Activated naive CD8-positive, alpha-beta T cell treated with anti-CD3 and anti-CD28 coated beads, Interleukin-2, amount 50 U/mL, for 24 hours (primary cell): Measurements from ENCODE around the gene CNN3.
"Not testable (repeated sequence)": the region's sequence is repeated elsewhere in the genome, so short reads cannot be mapped to it uniquely, and the experiment has no call there.

Source experiments
- ATAC-seq: fragments of 150-1000 bp; cut with Tn5 transposase; one replicate; pipeline ENCODE4 v1.10.0; 2021
- DNase-seq: peaks from one replicate; pipeline ENCODE4 v3.0.0; 2021
- H3K27ac Mint-ChIP-seq: one replicate; pipeline ENCODE4 v1.8.0; 2021; ENCODE audit warnings: mild to moderate bottlenecking, mixed read lengths
- H3K27me3 Mint-ChIP-seq: one replicate; pipeline ENCODE4 v1.8.0; 2021; ENCODE audit warnings: mixed read lengths
- H3K36me3 Mint-ChIP-seq: one replicate; pipeline ENCODE4 v1.8.0; 2021; ENCODE audit warnings: low read depth, mixed read lengths
- H3K4me1 Mint-ChIP-seq: one replicate; pipeline ENCODE4 v1.8.0; 2021; ENCODE audit warnings: mixed read lengths
- H3K4me3 Mint-ChIP-seq: one replicate; pipeline ENCODE4 v1.8.0; 2021; ENCODE audit warnings: mild to moderate bottlenecking, moderate library complexity, mixed read lengths
- H3K9me3 Mint-ChIP-seq: one replicate; pipeline ENCODE4 v1.8.0; 2021; ENCODE audit warnings: mixed read lengths

The CNN3 gene

GRCh38 chr1:94954263-94955220 lies 27.6 kb upstream of the CNN3 start:
- DNase-seq (no peak), ATAC-seq (no peak)
- Mint-ChIP-seq H3K4me3 (no peak overlapping the region), H3K27me3 (no peaks in the 10 kb centered on the region), H3K9me3 (no peaks in the 10 kb centered on the region), H3K4me1 (no peaks in the 10 kb centered on the region), H3K27ac (no peak overlapping the region), H3K36me3 (no peaks in the 10 kb centered on the region)

- Mint-ChIP-seq H3K4me1 (no peaks in the 10 kb centered on the region), H3K36me3 (no peaks in the 10 kb centered on the region), H3K9me3 (no peaks in the 10 kb centered on the region), H3K27ac (no peak overlapping the region), H3K27me3 (no peaks in the 10 kb centered on the region), H3K4me3 (no peak overlapping the region)
- DNase-seq: no peak
- no peak for ATAC-seq
Measured at GRCh38 chr1:94953746-94954145, 26.8 kb upstream of the CNN3 start.

- H3K4me3 Mint-ChIP-seq: no peak overlapping the region
- no peaks in the 10 kb centered on the region for H3K36me3 Mint-ChIP-seq
- no peaks in the 10 kb centered on the region for H3K9me3 Mint-ChIP-seq
- no peak overlapping the region for H3K27ac Mint-ChIP-seq
- DNase-seq (no peak), ATAC-seq (no peak)
- H3K27me3 Mint-ChIP-seq: no peaks in the 10 kb centered on the region
- H3K4me1 Mint-ChIP-seq: no peaks in the 10 kb centered on the region
Measured at GRCh38 chr1:94953107-94953506, 26.2 kb upstream of the CNN3 start.

GRCh38 chr1:94952539-94952938 lies 25.6 kb upstream of the CNN3 start:
- DNase-seq (no peak), ATAC-seq (no peak)
- H3K4me3 Mint-ChIP-seq: no peak overlapping the region
- H3K27ac Mint-ChIP-seq: no peak overlapping the region
- H3K27me3 Mint-ChIP-seq: no peaks in the 10 kb centered on the region
- no peaks in the 10 kb centered on the region for H3K4me1 Mint-ChIP-seq
- no peaks in the 10 kb centered on the region for H3K9me3 Mint-ChIP-seq
- no peaks in the 10 kb centered on the region for H3K36me3 Mint-ChIP-seq

- DNase-seq (no peak), ATAC-seq (no peak)
- H3K4me3 Mint-ChIP-seq: no peak overlapping the region
- no peaks in the 10 kb centered on the region for H3K27me3 Mint-ChIP-seq
- H3K9me3 Mint-ChIP-seq: no peaks in the 10 kb centered on the region
- no peaks in the 10 kb centered on the region for H3K36me3 Mint-ChIP-seq
- no peaks in the 10 kb centered on the region for H3K4me1 Mint-ChIP-seq
- H3K27ac Mint-ChIP-seq: no peak overlapping the region
Measured at GRCh38 chr1:94951509-94952208, 24.7 kb upstream of the CNN3 start.

- Mint-ChIP-seq H3K27me3 (no peaks in the 10 kb centered on the region), H3K36me3 (no peaks in the 10 kb centered on the region), H3K4me3 (no peak overlapping the region)
Measured at GRCh38 chr1:94951046-94951445, 24.1 kb upstream of the CNN3 start.

GRCh38 chr1:94949681-94950661 lies 23.1 kb upstream of the CNN3 start:
- Mint-ChIP-seq H3K9me3 (no peaks in the 10 kb centered on the region), H3K4me3 (no peak overlapping the region), H3K4me1 (no peaks in the 10 kb centered on the region), H3K27me3 (no peaks in the 10 kb centered on the region), H3K36me3 (no peaks in the 10 kb centered on the region), H3K27ac (no peak overlapping the region)
- no peak for ATAC-seq
- no peak for DNase-seq

More at GRCh38 chr1:94951046-94951445, 24.1 kb upstream of the CNN3 start:
- H3K4me1 Mint-ChIP-seq: no peaks in the 10 kb centered on the region
- H3K27ac Mint-ChIP-seq: no peak overlapping the region
- no peaks in the 10 kb centered on the region for H3K9me3 Mint-ChIP-seq
- DNase-seq (no peak), ATAC-seq (no peak)

GRCh38 chr1:94947437-94947836 lies 20.5 kb upstream of the CNN3 start:
- H3K9me3 Mint-ChIP-seq: no peaks in the 10 kb centered on the region
- DNase-seq (no peak), ATAC-seq (no peak)
- H3K27ac Mint-ChIP-seq: no peak overlapping the region
- no peak overlapping the region for H3K4me3 Mint-ChIP-seq
- H3K36me3 Mint-ChIP-seq: no peaks in the 10 kb centered on the region
- H3K27me3 Mint-ChIP-seq: peaks cover 5% of the 10 kb centered on the region
- no peaks in the 10 kb centered on the region for H3K4me1 Mint-ChIP-seq

- Mint-ChIP-seq H3K36me3 (no peaks in the 10 kb centered on the region), H3K4me3 (no peak overlapping the region)
Measured at GRCh38 chr1:94946886-94947285, 20.0 kb upstream of the CNN3 start.

GRCh38 chr1:94942171-94943128 lies 15.5 kb upstream of the CNN3 start:
- no peaks in the 10 kb centered on the region for H3K9me3 Mint-ChIP-seq
- H3K27ac Mint-ChIP-seq: no peak overlapping the region
- H3K36me3 Mint-ChIP-seq: no peaks in the 10 kb centered on the region
- no peak overlapping the region for H3K4me3 Mint-ChIP-seq
- H3K27me3 Mint-ChIP-seq: peaks cover 5% of the 10 kb centered on the region
- DNase-seq (no peak), ATAC-seq (no peak)
- H3K4me1 Mint-ChIP-seq: no peaks in the 10 kb centered on the region

More at GRCh38 chr1:94946886-94947285, 20.0 kb upstream of the CNN3 start:
- H3K27ac Mint-ChIP-seq: no peak overlapping the region
- DNase-seq: no peak
- no peak for ATAC-seq
- no peaks in the 10 kb centered on the region for H3K4me1 Mint-ChIP-seq
- H3K27me3 Mint-ChIP-seq: peaks cover 5% of the 10 kb centered on the region
- H3K9me3 Mint-ChIP-seq: no peaks in the 10 kb centered on the region

GRCh38 chr1:94941480-94941879 lies 14.6 kb upstream of the CNN3 start:
- H3K4me1 Mint-ChIP-seq, H3K9me3 Mint-ChIP-seq, H3K4me3 Mint-ChIP-seq, DNase-seq, H3K27ac Mint-ChIP-seq, H3K27me3 Mint-ChIP-seq, ATAC-seq, H3K36me3 Mint-ChIP-seq: not testable (repeated sequence)

- H3K27ac Mint-ChIP-seq: no peak overlapping the region
- no peaks in the 10 kb centered on the region for H3K9me3 Mint-ChIP-seq
- ATAC-seq: no peak
Measured at GRCh38 chr1:94940738-94941137, 13.8 kb upstream of the CNN3 start.

GRCh38 chr1:94937820-94938219 lies 10.9 kb upstream of the CNN3 start:
- Mint-ChIP-seq H3K4me3 (no peak overlapping the region), H3K9me3 (no peaks in the 10 kb centered on the region), H3K27ac (no peak overlapping the region), H3K36me3 (no peaks in the 10 kb centered on the region), H3K4me1 (no peaks in the 10 kb centered on the region), H3K27me3 (peaks cover 1% of the 10 kb centered on the region)
- ATAC-seq (no peak), DNase-seq (no peak)

More at GRCh38 chr1:94940738-94941137, 13.8 kb upstream of the CNN3 start:
- no peaks in the 10 kb centered on the region for H3K4me1 Mint-ChIP-seq
- peaks cover 5% of the 10 kb centered on the region for H3K27me3 Mint-ChIP-seq
- no peak overlapping the region for H3K4me3 Mint-ChIP-seq
- H3K36me3 Mint-ChIP-seq: no peaks in the 10 kb centered on the region
- DNase-seq: no peak
